ENCODE measurements around the gene SPAG5.

The SPAG5 gene

DNA sequence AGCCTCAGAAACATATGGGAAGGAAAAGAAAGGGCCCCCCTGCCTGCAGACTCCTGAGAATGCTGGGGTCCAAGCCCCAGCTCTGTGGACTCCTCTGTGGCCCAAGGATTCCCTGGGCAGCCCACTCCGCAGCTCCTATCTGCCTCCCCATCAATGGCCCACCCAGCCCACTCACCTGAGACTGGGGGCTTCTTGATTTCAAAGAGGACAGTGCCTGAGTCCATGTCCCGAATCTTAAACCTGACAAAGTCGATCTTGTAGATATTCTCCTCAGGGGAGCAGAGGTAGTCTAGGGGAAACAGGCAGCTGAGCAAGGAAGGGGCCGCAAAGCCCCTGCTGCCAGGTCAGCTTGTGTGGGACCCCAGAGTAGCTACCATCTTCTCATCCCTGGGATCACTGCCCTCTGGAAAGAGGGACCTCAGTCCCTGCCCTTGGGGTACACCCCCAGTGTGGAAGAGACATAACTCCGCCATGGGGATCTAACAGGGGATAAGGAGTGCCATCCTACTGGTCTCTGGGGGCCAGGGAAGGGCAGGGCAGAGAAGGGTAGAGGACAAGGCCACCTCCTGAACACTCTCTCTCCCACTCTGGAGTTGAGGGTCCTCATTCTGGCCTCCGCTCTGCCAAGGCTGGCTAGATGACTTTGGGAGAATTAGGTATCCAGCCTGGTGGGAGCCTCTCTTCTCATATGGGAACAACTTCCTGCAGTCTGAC, 50.3 kb downstream of the SPAG5 start:
- Histone ChIP-seq H3K4me1 (ENCODE audit: control insufficient read depth in 5 of 5, insufficient read depth in 5 of 5, low read length in 5 of 5) (peaks cover 7 to 35% (median 32%) of the 10 kb centered on the region in 5 donors), H3K27me3 (ENCODE audit: control insufficient read depth in 5 of 5, insufficient read depth in 4 of 5, low read length in 5 of 5) (no peaks in the 10 kb centered on the region), H3K9me3 (ENCODE audit: control insufficient read depth in 5 of 5, low read length in 5 of 5) (no peaks in the 10 kb centered on the region), H3K9ac (ENCODE audit: low read length in 5 of 5) (no peak overlapping the region), H3K4me3 (ENCODE audit: low read depth in 1 of 5, low read length in 5 of 5) (no peak overlapping the region), H3K36me3 (ENCODE audit: control insufficient read depth in 5 of 5, insufficient read depth in 5 of 5, low read length in 5 of 5) (peaks cover 0 to 21% (median 15%) of the 10 kb centered on the region in 5 donors), H3K27ac (ENCODE audit: low read depth, low read length) (no peak overlapping the region)

DNA sequence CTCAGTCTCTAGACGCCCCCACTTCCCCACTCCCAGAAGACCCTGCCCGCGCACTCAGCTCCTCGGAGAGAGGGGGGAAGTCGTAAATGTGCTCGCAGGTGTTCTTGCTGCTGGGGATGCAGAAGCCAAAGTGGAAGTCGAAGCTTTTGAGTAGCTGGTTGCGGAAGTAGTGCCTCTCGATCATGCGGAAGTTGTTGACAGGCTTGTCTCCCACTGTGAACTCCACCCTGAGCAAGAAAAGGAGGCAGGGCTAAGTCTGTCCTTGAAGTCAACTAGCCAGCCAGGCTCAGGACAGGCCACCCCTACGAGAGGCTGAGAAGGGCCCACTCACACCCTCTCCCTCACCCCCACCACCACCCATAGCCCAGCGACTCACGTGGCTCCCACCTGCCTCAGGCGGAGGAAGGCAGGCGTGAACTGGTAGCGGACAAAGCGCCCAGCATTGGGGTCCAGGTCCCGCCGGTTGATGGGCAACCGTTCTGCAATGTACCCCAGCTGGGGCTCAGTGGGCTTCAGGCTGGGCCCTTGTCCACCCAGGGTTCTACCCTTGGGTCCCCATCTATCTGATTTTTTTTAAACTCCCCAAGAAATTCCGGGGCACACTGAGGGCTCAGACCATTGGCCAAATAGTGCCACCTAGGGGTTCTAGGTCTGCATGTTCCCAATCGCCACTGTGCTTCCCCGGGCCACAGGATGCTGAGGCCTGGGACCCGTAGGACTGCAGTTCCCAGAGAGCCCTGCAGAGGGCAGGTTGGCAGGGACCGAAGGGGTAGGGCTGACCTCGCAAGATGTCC, 51.0 kb downstream of the SPAG5 start:
- Histone ChIP-seq H3K4me1 (ENCODE audit: control insufficient read depth in 5 of 5, insufficient read depth in 5 of 5, low read length in 5 of 5) (peaks cover 7 to 34% (median 30%) of the 10 kb centered on the region in 5 donors), H3K4me3 (ENCODE audit: low read depth in 1 of 5, low read length in 5 of 5) (no peak overlapping the region), H3K36me3 (ENCODE audit: control insufficient read depth in 5 of 5, insufficient read depth in 5 of 5, low read length in 5 of 5) (peaks cover 0 to 18% (median 11%) of the 10 kb centered on the region in 5 donors), H3K9ac (ENCODE audit: low read length in 5 of 5) (peak overlapping the region in 1 of 5 donors; percentile 27), H3K27me3 (ENCODE audit: control insufficient read depth in 5 of 5, insufficient read depth in 4 of 5, low read length in 5 of 5) (no peaks in the 10 kb centered on the region), H3K9me3 (ENCODE audit: control insufficient read depth in 5 of 5, low read length in 5 of 5) (no peaks in the 10 kb centered on the region), H3K27ac (ENCODE audit: low read depth, low read length) (no peak overlapping the region)

DNA sequence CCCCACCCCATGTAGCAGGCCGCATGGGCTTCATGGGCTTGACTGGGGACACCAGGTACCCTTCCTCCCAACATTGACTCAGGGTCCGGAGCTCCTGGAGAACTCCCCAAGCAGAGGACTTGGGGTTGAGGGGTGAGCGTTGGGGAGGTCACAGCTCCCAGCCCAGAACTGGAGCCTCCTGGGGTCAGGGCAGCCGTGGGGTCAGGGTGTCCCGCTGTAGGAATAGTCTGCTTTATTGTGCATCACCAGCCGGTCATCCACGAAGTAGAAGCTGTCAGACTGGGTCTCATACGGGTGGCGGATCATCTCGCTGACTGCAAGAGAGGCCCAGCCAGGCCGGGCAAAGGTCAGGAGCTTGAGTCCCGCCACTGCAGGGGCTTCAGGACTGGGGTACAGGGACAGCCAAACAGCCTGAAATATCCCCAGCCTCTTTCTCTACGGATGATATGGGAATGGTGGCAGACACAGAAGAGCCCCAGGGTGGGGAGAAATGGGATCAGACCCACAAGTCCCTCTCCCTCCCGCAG, 51.7 kb downstream of the SPAG5 start:
- H3K4me3 ChIP-seq (ENCODE audit: low read depth in 1 of 5, low read length in 5 of 5): no peak overlapping the region
- H3K9me3 ChIP-seq (ENCODE audit: control insufficient read depth in 5 of 5, low read length in 5 of 5): no peaks in the 10 kb centered on the region
- H3K36me3 ChIP-seq (ENCODE audit: control insufficient read depth in 5 of 5, insufficient read depth in 5 of 5, low read length in 5 of 5): peaks cover 0 to 18% (median 11%) of the 10 kb centered on the region in 5 donors
- no peak overlapping the region for H3K9ac ChIP-seq (ENCODE audit: low read length in 5 of 5)
- H3K27ac ChIP-seq (ENCODE audit: low read depth, low read length): no peak overlapping the region
- no peaks in the 10 kb centered on the region for H3K27me3 ChIP-seq (ENCODE audit: control insufficient read depth in 5 of 5, insufficient read depth in 4 of 5, low read length in 5 of 5)
- peaks cover 5 to 31% (median 26%) of the 10 kb centered on the region in 5 donors for H3K4me1 ChIP-seq (ENCODE audit: control insufficient read depth in 5 of 5, insufficient read depth in 5 of 5, low read length in 5 of 5)

DNA sequence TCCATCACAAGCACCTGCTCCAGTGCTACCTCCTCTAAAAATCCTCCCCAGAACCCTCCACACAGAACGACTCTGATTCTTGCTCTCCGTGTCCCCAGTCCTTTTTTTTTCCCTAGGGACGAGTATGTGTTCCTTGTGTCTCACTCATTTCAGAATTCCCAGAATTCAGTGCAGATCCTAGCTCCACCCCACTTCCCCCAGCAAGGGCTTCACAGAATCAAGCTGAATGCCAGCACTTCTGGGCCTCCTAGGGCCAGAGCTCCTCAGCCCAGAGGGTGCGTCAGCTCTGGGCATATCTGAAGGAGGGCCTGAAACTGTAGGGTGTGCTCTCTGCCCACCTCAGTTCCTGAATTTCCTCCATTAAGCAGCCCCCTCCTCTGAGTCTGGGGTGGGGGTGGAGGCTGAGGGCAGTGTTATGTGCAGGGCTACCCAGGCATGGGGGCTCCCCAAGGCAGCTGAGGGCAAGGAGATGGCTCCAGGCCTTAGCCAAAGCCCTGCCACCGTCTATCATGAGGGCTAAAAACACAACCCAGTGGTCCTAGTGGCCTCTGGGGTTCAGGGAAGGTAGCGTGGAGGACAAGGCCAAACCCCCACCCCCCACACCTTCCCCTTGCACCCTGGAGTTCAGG, 52.9 kb downstream of the SPAG5 start:
- Histone ChIP-seq H3K36me3 (ENCODE audit: control insufficient read depth in 5 of 5, insufficient read depth in 5 of 5, low read length in 5 of 5) (peaks cover 0 to 18% (median 11%) of the 10 kb centered on the region in 5 donors), H3K27ac (ENCODE audit: low read depth, low read length) (no peak overlapping the region), H3K4me1 (ENCODE audit: control insufficient read depth in 5 of 5, insufficient read depth in 5 of 5, low read length in 5 of 5) (peaks cover 1 to 21% (median 14%) of the 10 kb centered on the region in 5 donors), H3K27me3 (ENCODE audit: control insufficient read depth in 5 of 5, insufficient read depth in 4 of 5, low read length in 5 of 5) (no peaks in the 10 kb centered on the region), H3K9ac (ENCODE audit: low read length in 5 of 5) (no peak overlapping the region), H3K9me3 (ENCODE audit: control insufficient read depth in 5 of 5, low read length in 5 of 5) (no peaks in the 10 kb centered on the region), H3K4me3 (ENCODE audit: low read depth in 1 of 5, low read length in 5 of 5) (no peak overlapping the region)

DNA sequence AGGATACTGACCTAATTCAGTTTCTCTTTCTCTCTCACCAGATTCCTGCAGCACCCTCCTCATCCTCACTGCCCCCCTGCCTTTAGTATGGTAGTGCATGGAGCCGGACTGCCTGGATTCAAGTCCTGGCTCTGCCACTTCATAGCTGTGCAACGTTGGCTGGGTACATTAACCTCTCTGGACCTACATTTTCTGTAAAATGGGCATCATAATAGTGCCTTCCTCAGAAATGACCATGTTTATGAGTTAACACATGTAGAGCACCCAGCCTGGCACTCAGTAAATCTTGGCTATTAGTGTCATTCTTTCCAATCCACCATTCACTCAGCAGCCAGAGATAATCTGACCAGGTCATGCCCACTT, 53.7 kb downstream of the SPAG5 start:
- Histone ChIP-seq H3K4me1 (ENCODE audit: control insufficient read depth in 5 of 5, insufficient read depth in 5 of 5, low read length in 5 of 5) (peaks cover 0 to 14% (median 10%) of the 10 kb centered on the region in 5 donors), H3K9ac (ENCODE audit: low read length in 5 of 5) (no peak overlapping the region), H3K27ac (ENCODE audit: low read depth, low read length) (no peak overlapping the region), H3K27me3 (ENCODE audit: control insufficient read depth in 5 of 5, insufficient read depth in 4 of 5, low read length in 5 of 5) (no peaks in the 10 kb centered on the region), H3K9me3 (ENCODE audit: control insufficient read depth in 5 of 5, low read length in 5 of 5) (no peaks in the 10 kb centered on the region), H3K4me3 (ENCODE audit: low read depth in 1 of 5, low read length in 5 of 5) (no peak overlapping the region), H3K36me3 (ENCODE audit: control insufficient read depth in 5 of 5, insufficient read depth in 5 of 5, low read length in 5 of 5) (peaks cover 0 to 18% (median 11%) of the 10 kb centered on the region in 5 donors)

DNA sequence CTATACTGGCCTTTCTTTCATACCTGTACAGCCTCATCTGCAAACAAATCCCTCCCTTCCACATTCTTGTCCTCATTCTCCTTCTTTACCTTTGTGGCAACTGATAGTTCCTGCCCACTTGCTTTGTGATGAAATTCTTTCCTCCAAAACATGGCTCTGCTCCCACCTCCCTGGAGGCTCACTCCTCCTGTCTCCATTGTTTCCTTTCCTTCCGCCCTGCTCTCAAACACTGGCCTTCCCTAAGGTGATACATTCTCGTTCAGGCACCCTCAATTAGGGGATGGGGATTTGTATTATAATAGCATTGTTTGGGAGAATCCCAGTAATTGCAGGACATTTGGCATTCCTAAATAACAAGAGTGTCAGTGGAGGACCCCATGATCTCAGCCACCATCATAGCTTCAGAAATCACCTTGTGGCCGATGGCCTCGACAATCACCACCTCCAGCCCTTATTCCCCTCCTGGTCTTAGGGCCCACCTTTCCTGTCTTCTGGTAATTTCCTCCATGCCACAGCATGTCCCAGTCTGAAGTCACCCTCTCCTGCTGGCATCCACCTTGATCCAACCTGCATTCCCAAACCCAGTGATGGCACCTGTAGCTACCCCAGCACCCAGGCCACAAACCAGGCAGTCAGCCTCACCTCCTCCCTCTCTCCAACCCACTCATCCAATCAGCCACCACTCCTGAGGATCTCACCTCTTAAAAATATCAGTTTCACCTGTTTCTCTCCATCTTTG, 54.3 kb downstream of the SPAG5 start:
- H3K27me3 ChIP-seq (ENCODE audit: control insufficient read depth in 5 of 5, insufficient read depth in 4 of 5, low read length in 5 of 5): no peaks in the 10 kb centered on the region
- no peak overlapping the region for H3K27ac ChIP-seq (ENCODE audit: low read depth, low read length)
- H3K36me3 ChIP-seq (ENCODE audit: control insufficient read depth in 5 of 5, insufficient read depth in 5 of 5, low read length in 5 of 5): peaks cover 0 to 18% (median 11%) of the 10 kb centered on the region in 5 donors
- H3K4me1 ChIP-seq (ENCODE audit: control insufficient read depth in 5 of 5, insufficient read depth in 5 of 5, low read length in 5 of 5): peaks cover 0 to 8% (median 4%) of the 10 kb centered on the region in 5 donors
- H3K4me3 ChIP-seq (ENCODE audit: low read depth in 1 of 5, low read length in 5 of 5): no peak overlapping the region
- no peak overlapping the region for H3K9ac ChIP-seq (ENCODE audit: low read length in 5 of 5)
- no peaks in the 10 kb centered on the region for H3K9me3 ChIP-seq (ENCODE audit: control insufficient read depth in 5 of 5, low read length in 5 of 5)

DNA sequence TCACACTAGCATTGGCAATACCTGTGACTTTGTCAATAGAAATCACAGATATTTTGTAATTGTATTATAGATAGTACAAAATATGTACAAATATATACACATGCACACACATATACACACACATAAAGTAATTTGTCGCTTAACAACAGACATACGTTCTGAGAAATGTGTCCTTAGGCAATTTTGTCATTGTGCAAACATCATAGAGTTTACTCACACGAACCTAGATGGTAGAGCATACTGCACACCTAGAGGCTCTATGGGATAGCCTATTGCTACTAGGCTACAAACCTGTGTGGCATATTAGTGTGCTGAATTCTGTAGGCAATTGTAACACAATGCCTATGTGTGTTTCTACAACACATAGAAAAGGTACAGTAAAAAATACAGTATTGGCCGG, 57.4 kb downstream of the SPAG5 start:
- Histone ChIP-seq H3K9me3 (ENCODE audit: control insufficient read depth in 5 of 5, low read length in 5 of 5) (no peaks in the 10 kb centered on the region), H3K4me3 (ENCODE audit: low read depth in 1 of 5, low read length in 5 of 5) (no peak overlapping the region), H3K4me1 (ENCODE audit: control insufficient read depth in 5 of 5, insufficient read depth in 5 of 5, low read length in 5 of 5) (peaks cover 0 to 3% (median 0%) of the 10 kb centered on the region in 5 donors), H3K36me3 (ENCODE audit: control insufficient read depth in 5 of 5, insufficient read depth in 5 of 5, low read length in 5 of 5) (peaks cover 0 to 4% (median under 1%) of the 10 kb centered on the region in 5 donors), H3K9ac (ENCODE audit: low read length in 5 of 5) (no peak overlapping the region), H3K27ac (ENCODE audit: low read depth, low read length) (no peak overlapping the region), H3K27me3 (ENCODE audit: control insufficient read depth in 5 of 5, insufficient read depth in 4 of 5, low read length in 5 of 5) (peaks cover 0 to 3% (median 0%) of the 10 kb centered on the region in 5 donors)

DNA sequence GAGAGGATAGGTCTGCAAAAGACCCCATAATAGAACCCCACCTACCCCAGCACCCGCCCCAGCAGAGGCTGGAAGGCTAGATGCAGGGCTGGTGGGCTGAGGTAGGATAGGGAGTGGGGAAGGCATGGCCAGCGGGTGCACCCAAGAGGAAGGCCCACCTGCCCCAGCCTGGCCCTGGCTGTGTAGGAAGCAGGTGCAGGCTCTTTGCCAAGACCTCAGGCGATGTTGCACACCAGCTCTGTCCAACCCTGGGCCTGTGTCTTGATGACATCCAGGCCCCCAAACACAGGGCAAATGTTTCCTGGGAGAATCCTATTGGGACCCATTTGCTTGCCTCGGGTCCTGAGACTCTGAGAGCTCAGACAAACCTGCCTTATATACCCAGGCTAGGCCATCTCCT, 58.6 kb downstream of the SPAG5 start:
- Histone ChIP-seq H3K27ac (ENCODE audit: low read depth, low read length) (no peak overlapping the region), H3K9me3 (ENCODE audit: control insufficient read depth in 5 of 5, low read length in 5 of 5) (no peaks in the 10 kb centered on the region), H3K36me3 (ENCODE audit: control insufficient read depth in 5 of 5, insufficient read depth in 5 of 5, low read length in 5 of 5) (no peaks in the 10 kb centered on the region), H3K4me3 (ENCODE audit: low read depth in 1 of 5, low read length in 5 of 5) (no peak overlapping the region), H3K4me1 (ENCODE audit: control insufficient read depth in 5 of 5, insufficient read depth in 5 of 5, low read length in 5 of 5) (no peaks in the 10 kb centered on the region), H3K27me3 (ENCODE audit: control insufficient read depth in 5 of 5, insufficient read depth in 4 of 5, low read length in 5 of 5) (peaks cover 0 to 3% (median 0%) of the 10 kb centered on the region in 5 donors), H3K9ac (ENCODE audit: low read length in 5 of 5) (no peak overlapping the region)

DNA sequence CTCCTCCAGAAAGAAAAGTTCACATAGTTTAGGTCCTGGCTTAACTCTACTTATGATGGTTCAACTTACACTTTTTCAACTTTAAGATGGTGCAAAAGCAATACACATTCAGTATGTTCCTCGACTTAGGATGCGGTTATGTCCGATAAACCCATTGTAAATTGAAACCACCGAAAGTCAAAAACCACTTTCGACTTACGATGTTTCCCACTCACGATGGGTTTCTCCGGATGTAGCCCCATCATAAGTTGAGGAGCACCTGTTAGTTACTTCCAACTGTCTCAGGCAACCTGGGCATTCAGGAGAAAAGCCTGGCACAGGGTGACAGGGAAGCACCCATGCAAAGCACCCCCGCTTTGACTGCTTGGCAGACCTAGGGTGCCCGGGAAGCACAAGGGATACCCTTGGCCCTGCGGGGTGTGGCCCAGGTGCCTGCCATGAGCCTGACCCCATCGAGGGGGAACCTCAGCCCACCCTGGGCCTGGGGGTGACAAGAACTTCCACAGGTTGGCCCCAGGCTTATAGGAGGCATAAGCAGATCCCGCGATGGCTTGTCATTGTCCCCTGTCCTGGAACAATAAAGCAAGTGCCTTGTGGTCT, 60.4 kb downstream of the SPAG5 start:
- peaks cover 0 to 3% (median 0%) of the 10 kb centered on the region in 5 donors for H3K27me3 ChIP-seq (ENCODE audit: control insufficient read depth in 5 of 5, insufficient read depth in 4 of 5, low read length in 5 of 5)
- no peak overlapping the region for H3K4me3 ChIP-seq (ENCODE audit: low read depth in 1 of 5, low read length in 5 of 5)
- no peaks in the 10 kb centered on the region for H3K9me3 ChIP-seq (ENCODE audit: control insufficient read depth in 5 of 5, low read length in 5 of 5)
- no peaks in the 10 kb centered on the region for H3K4me1 ChIP-seq (ENCODE audit: control insufficient read depth in 5 of 5, insufficient read depth in 5 of 5, low read length in 5 of 5)
- H3K9ac ChIP-seq (ENCODE audit: low read length in 5 of 5): no peak overlapping the region
- H3K27ac ChIP-seq (ENCODE audit: low read depth, low read length): no peak overlapping the region
- H3K36me3 ChIP-seq (ENCODE audit: control insufficient read depth in 5 of 5, insufficient read depth in 5 of 5, low read length in 5 of 5): no peaks in the 10 kb centered on the region
